Fibroblast of pulmonary artery (primary cell): ENCODE measurements around the gene UNC45B.
A peak's percentile ranks its signal among the peaks of the same experiment; 100 is the strongest.

ENCODE experiments used
- DNase-seq: peaks from one replicate; pipeline ENCODE4 v3.0.0-alpha.2; 2010; ENCODE audit warnings: low read depth
- H3K4me3 ChIP-seq: replicated peaks from 2 replicates; pipeline ENCODE4 v1.5.1; 2011; ENCODE audit warnings: low read depth, mild to moderate bottlenecking, control low read depth, low read length, moderate library complexity
- CTCF ChIP-seq: IDR thresholded peaks from 2 replicates; pipeline ENCODE4 v1.5.1; 2011; ENCODE audit warnings: mild to moderate bottlenecking, control low read depth, low read length, inconsistent platforms; ENCODE audit errors: missing control alignments

Gene UNC45B

GRCh38 chr17:35162755-35163154 is 15.1 kb downstream of the UNC45B start:
- TF ChIP-seq CTCF, result no peak
- no peak for DNase-seq
- H3K4me3 ChIP-seq, result no peak overlapping the region

GRCh38 chr17:35163886-35164285 is 16.3 kb downstream of the UNC45B start:
- no peak overlapping the region for H3K4me3 ChIP-seq
- TF ChIP-seq CTCF, result no peak
- no peak for DNase-seq

- H3K4me3 ChIP-seq, result no peak overlapping the region
- no peak for TF ChIP-seq CTCF
- no peak for DNase-seq
Observed at GRCh38 chr17:35164716-35165115, 17.1 kb downstream of the UNC45B start.

DNA sequence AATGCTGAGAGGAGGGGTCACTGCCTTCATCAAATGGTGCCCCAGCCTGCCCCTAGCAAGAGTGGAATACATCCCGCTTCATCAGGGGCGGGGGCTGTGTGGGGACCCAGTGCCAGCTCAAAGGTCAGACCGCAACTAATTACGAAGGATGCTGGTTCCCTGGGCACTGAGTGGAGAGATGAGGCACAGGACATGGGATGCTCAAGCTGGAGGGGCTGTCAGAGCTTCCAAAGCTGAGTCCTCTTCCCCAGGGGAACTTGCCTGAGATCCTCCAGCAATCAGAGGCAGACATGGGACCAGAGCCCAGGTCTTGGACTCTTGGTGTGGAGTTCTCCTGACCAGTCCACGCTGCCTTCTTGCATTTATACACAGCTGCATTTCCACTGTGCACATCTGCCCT is 18.9 kb downstream of the UNC45B start:
- TF ChIP-seq CTCF, result no peak
- no peak overlapping the region for H3K4me3 ChIP-seq
- DNase-seq, result no peak

DNA sequence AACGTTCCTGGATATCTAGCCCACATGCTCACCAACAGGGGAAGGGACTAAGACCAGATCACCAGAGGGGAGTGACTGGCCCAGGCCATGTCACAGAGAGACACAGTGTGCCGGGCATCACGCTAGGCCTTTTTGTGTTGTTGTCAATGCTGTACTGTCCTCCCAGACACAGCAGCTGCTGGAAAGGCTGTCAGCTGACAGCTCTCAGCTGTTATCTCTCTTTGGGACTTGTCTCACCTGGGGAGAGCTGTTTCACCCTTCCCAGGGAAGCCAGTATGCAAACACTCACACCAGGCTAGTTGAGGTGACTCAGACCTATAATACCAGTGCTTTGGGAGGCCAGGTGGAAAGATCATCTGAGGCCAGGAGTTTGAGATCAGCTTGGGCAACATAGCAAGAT is 19.4 kb downstream of the UNC45B start:
- TF ChIP-seq CTCF, result no peak
- no peak overlapping the region for H3K4me3 ChIP-seq
- DNase-seq, result no peak

GRCh38 chr17:35167666-35168065 is 20.0 kb downstream of the UNC45B start:
- TF ChIP-seq CTCF, result no peak
- peak; percentile 2 for DNase-seq
- no peak overlapping the region for H3K4me3 ChIP-seq

GRCh38 chr17:35169835-35170363 is 22.3 kb downstream of the UNC45B start:
- no peak overlapping the region for H3K4me3 ChIP-seq
- TF ChIP-seq CTCF, result no peak
- DNase-seq, result no peak
